Activated naive CD4-positive, alpha-beta T cell treated with anti-CD3 and anti-CD28 coated beads, Interleukin-2, amount 50 U/mL, for 16 hours (primary cell): ENCODE measurements around the gene ETS1.

Source experiments
- DNase-seq: peaks from one replicate; pipeline ENCODE4 v3.0.0-alpha.2; 2020

The ETS1 gene

DNA sequence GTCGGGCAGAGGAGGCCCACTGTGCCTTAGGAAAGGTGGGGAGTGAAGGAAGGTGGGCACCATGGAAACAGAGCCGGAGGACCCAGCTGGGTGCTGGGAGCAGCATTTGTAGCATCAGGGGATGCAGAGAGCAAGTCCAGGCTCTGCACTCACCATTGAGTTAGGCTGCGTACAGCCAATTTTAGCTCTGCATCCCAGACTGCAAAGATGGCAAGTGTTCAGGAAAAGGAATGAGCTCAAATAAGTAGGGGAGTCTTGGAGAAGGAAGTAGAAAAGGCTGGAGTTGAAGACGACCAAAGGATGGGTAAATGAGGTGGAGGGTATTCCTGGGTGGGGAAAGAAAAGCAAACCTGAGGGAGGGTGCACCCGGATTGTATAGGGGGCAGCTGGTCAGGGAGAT is 31.6 kb upstream of the ETS1 start:
- no peak for DNase-seq

DNA sequence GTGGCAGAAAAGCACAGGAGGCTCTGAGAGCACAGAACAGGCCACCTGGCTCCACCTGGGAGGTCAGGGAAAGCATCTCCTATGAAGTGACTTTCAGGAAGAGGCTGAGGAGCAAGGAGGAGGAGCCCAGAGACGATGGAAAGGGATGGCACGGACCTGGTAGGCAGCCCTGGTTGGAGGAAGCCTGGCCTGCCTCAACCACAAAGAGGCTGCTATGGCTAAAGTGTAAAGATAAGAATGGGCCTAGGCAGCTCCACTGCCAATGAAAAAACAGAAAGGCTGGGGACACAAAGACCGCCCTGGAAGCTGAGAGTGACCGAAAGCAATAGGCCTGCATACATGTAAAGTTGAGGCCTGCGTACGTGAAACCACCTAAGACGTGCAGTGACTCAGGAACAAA is 31.2 kb upstream of the ETS1 start:
- no peak for DNase-seq

DNA sequence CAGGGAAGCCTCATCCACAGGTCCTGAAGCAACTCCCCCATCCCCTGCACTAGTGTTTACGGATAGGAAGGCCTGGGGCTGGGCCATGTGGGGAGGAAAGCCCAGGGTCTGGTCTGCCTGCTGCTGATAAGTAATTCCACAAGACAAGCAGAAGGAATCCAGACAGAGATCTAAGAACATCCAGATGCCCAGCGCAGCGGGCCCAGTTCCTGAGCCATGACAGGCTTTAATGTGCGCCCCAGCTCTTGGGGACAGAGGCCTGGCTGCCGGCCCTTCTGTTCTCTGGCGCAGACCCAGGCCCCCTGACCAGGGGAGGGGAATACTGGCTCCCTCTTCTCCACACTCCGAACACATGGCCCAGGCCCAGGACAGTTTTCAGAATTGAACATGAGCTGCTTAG is 28.8 kb upstream of the ETS1 start:
- DNase-seq = no peak

DNA sequence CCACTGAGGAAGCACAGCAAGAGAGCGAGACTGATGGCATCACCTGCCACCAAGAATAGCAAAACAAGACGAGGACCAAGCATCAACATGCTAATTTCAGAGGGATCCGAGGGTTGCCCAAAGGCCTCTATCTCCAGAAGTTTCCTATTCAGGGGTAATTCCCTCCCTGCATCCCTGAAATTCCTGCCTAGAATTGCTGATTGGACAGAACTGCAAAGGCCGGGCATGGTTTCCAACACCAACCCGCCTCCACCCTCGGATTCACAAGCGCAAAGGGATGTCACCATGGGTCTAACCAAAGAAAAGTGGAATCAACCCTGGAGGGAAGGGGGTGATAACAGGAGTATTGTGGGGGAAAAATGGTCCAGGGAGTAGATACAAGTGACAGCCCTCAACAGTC is 28.3 kb upstream of the ETS1 start:
- DNase-seq = no peak

DNA sequence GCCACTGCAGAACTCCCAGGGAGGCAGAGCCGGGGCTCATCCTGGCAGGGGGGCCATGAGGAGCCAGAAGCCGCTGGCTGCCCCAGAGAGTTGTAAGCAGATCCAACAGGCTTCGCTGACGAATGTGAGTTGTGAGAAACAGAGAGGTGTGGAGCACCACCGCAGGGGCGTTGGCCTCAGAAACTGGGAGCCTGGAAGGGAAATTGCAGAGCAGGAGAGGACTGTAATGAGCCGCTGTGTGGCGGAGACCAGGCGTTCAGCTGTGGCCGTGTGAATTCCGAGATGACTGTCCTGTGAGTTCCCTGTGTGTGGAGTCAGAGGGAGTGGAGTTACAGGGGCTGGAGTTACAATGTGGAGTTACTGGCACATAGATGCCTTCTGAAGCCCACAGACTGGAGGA is 27.7 kb upstream of the ETS1 start:
- DNase-seq = no peak

DNA sequence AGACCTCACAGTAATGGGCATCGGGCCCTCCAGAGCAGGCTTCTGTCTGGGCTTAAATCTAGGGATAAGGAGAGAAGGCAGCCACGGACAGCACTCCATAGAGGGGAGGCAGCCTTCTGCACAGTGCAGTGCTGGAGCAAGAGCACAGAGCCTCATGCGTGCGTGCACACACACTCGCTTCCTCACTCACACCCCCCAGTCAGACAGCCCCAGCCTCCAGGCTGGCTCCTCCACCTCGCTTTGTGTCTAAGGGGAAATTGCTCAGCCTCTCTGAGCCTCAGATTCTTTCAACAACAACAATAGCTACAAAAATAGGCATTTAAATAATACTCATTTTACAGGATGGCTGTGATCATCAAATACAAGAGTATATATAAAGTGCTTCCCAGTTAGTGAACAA is 26.7 kb upstream of the ETS1 start:
- DNase-seq = no peak

DNA sequence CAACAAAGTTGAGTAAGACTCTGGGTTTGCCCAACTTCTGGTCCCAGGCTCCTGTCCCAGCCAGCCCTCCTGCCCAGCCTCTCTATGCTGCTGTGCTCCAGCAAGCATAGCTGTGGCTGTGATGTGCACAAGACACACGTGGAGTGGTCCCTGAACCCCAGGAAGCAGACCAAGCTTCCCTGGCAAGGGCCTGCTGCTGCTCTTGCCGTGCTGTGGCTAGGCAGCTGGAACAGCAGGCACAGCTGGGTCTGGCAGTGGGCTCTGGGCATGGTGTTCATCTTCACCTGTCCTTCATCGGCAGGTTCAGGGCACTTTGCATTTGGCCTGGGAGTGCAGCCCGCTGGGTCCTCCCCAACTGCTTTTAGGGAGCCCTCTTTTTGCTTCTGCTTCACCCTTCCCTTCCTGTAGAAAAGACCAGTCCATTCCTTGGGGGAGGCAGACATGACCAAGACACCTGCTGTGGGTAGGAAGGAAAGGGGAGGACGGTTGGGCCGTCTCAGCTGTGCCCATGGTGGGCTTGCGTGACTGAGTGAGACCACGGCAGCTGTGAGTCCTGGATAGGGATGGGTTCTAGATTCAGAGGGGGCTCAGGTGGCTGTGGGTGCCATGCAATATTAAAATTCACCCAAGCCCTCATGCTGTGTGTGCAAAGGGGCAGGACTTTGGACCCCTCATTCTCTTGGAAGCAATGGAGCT is 26.1 kb upstream of the ETS1 start:
- no peak for DNase-seq

DNA sequence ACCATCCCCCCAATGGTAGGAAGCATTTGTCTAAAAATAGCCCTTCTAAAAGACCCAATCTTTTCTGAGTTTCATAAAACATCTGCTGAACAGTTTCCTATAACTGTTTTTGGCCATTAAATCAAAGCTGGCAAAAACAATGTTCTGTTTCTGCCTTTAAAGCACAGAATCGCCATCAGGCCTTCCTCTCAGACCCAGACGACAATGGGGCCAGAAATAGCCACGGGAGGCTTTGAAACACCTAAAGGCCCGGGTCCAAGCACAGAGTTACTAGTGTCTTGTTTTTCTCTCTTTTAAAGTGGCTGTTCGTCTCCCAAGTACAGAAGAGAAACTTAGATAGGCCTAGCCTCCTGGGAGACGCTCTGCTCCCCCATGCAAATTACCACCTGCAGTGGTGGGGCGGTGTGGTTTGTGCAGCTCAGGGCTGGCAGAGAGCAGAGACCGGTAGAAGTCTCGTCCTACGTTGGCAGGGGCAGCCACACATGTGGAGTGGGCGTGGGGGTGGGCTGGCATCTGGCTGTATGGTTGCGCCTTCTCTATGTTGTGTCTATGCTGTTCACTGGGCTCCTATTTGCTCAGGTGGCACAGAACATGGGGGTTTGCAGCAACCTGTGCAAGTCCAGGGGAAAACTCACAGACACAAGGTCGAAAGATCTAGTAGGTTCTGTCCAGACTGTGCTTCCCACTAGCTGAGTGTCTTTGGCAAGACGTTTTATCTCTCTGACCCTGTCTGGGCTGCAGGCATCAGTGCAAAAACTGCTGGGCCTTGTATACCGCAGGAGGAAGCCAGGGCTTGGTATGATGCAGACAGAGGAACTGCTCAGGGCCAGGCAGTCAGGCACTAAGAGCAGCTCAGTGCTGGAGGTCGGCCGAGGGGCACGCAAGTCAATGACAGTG is 23.6 kb upstream of the ETS1 start:
- DNase-seq = peak; percentile 62

DNA sequence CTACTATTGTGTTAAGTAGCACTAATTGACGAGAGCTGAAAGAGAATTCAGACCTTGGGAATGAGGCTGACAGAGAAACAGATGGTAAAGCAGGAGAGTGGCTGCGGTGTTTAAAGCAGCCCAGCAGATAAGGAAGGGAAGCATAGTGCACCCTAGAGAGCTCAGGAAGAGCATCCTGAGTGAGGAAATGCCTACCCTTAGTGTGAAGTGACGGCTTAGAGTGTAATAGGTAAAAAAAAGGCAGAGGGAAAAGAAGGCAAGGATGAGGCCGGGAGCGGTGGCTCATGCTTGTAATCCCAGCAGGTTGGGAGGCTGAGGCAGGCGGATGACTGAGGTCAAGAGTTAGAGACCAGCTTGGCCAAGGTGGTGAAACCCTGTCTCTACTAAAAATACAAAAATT is 22.4 kb upstream of the ETS1 start:
- DNase-seq = no peak

DNA sequence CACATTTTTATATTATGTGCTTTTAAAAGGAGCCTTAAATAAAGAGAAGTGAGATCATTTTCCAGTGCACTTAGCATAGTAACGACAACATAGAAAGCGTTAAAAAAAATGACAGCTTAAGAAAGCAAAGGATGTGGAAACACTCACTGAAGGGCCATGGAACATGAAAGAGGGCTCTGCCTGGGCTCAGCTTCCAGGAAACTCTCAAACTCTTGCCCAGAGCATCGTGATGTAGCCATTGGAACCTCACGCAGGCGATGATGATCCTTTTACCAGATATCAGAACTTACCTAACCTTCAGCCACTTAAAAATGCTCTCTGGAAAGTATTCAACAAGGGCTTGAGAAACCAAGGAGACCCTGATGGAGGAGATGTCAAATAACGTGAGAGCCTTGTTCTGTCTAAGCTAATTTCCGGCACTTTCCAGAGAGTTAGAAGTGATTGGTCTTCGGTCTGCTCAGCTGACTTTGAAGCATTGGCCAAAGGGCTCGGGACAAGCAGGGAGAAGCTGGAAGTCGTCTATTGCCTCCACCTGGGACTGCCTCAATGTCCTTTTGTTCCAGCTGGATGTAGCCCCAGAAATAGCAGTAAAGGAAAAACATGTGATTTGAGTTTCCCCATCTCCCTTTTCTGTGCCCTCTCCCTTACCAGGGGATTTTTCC is 21.5 kb upstream of the ETS1 start:
- no peak for DNase-seq

DNA sequence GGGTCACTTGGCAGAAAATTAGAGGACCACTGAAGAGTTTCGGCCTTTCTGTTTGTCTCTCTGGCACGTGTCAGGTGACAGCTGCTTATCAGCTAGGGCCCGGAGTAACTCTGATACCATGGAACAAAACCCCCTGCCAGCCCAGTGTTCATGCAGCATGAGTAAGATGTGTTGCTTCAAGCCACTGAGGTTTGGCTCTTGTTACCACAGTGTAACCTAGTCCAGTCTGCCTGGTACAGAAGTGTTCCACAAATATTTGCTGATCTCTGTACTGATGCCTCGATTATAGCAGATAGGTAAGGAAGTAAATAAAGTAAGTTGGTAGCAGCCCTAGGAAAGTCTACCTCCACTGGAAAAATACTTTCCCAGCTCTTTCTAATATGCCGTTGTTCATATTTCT is 20.5 kb upstream of the ETS1 start:
- no peak for DNase-seq

DNA sequence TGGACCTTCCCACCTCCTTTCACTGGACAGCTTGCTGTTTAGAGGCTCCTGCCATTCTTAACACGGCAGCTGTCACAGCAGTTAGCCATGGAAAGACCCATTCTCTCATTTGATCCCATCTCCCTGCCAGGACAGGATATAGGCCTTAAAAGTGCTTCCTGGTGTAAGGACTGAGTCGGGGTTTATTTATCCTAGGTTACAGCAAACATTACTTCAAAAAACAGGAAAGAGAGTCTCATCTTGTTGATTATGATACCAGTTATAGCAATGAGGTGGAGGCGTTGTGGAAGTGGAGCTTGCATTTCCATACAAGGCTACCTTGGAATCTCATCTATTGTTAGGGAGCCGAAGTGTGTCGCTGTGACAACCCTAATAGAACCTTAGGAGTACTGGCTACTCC is 17.4 kb upstream of the ETS1 start:
- no peak for DNase-seq

DNA sequence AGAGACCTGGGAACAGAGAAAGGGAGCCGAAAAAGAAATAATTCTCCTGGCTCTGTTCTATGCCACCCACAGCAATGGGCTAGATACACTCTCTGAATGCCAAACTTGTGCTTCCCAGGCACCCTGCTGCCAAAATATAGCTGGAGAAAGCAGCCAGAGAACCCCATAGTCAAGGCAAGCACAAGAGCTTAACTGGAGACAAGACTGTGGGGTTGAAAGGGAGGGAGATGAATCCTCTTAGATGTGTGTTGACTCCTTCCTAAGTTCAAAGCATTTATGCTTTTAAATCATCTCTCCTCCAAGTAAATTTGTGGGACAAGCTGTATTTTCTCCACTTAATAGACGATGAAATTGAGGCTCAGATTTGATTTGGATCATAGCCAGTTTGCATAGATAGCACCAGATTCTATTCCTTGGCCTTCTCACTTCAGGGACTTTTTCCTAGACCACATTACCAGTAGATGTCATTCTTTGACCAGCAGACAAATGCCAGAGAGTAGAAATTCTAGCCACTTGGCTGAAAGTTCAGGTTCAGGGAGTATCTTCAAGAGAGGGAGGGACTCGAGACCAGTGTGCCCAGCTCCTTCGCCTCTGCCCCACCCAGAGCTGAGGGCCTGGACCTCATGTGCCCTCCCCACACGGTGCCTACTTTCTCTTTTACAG is 16.5 kb upstream of the ETS1 start:
- no peak for DNase-seq

DNA sequence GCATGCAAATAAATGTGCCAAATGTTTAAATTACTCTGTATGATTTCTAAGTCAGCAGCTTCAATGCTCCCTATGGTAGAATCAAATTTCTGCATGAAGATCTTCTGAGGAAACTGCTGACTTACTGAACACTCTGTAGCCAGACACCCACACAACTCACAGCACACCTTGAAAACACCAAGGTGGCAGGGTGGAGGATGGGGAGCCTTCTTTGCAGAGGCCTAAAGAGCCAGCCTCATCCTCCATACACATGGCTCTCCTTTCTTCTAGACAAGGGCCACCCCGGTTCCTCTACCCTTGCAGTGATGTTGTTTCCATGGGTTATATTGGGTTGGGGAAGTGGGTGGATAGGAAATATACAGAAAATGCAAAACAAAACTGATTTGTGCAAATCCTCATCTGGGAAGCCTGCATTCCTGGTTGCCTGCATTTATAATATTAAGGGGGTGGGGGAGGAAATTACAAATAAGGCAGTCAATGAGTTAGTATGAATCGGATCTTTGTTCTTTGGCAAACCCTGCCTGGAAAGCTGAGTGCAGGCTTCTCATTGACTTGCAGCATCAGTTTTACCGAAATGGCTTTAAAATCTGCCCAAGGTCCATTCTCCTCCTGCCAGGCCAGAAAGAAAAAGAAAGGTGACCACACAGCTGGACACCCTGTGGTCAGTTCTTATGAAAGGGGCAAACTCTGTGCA is 15.8 kb upstream of the ETS1 start:
- no peak for DNase-seq

DNA sequence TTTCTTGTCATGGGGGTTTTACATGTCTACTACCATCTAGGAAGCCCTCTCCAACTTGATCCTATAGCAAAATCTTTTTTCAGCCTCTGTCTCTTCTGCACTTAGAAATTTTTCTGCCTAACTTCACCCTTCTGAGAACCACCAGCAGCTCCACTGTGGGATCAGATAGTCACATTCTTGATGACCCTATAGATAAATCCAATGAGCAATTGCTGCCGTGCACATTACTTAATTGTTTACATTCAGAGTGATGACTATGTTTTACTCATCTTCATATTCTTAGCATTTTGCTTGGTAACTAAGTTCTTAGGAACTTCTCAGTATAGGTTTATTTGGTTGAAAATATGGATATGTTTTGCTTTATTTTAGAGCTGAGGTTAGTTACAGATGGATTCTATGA is 12.4 kb upstream of the ETS1 start:
- DNase-seq = no peak

DNA sequence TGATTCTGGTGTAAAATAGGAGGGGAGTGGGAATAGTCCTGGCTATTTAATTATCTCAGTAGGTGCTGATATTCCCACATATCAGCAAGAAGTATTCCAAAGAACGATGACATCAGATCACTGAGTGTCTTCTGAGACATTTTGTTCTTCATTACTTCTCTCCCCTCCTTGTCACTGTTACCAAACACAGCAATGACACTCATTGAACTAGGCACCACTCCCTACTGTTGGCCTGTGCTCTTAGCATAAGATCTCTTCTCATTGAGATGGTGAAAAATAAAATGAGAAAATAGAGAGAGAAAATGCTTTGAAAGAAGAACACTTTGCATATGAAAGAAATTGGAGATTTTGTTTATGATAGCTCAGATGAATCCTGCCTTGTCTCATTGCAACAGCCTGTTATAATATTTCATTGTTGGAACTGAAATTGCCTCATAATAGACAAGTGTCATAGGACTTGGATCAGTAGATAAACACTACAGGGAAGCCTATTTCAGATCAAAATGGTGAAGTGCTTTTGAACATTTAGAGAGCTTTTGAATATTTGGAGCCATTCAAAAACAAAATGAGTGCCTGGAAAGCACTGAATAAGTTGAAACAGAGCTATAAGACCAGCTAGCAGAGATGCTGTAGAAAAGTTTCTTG is 11.3 kb upstream of the ETS1 start:
- no peak for DNase-seq

DNA sequence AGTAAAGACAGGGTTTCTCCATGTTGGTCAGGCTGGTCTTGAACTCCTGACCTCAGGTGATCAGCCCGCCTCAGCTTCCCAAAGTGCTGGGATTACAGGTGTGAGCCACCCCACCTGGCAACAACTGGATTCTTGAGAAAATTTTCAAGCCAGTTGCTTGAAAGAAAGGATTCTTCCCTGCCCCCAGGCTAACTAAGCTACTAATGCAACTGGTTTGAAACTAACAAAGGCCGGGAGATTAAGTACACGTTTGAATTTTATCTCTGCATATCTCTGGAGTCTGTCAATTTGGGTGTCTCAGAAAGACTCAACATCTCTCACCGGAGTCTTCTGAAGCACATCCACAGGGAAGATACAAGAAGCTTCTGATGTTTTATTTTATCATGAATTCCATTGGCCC is 10.7 kb upstream of the ETS1 start:
- DNase-seq = no peak

DNA sequence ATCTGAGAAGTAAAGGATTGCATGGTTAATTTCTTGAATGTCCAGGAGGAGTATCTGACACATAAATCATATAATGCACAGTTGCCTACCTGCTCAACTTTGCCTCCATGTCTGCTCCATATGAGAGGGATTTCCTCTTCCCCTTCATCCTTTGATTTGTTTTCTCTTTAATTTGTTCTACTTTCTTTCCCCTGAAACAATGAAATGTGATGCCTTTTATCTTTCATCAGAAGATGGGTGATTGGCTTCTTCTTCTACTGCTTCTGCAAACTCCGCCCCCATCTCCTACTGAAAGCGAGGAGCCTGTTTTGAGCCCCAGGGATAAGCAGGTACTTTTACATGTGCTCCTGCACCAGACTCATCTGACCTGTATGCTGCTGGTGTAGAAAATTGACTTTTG is 9.9 kb upstream of the ETS1 start:
- DNase-seq = no peak

DNA sequence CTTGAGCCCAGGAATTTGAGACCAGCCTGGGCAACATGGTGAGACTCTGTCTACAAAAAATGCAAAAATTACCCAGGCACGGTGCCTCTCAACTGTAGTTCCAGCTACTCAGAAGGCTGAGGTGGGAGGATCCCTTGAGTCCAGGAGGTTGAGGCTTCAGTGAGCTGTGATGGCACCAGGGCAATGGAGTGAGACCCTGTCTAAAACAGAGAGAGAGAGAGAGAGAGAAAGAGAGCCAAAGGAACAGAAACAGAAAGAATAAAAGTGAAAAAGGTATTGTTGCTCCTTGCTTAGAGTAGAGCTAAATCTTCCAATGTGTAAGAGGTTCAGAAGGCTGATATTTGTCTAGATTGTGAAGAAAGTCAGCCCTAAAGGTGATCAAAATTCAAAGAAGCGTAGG is 8.9 kb upstream of the ETS1 start:
- no peak for DNase-seq

DNA sequence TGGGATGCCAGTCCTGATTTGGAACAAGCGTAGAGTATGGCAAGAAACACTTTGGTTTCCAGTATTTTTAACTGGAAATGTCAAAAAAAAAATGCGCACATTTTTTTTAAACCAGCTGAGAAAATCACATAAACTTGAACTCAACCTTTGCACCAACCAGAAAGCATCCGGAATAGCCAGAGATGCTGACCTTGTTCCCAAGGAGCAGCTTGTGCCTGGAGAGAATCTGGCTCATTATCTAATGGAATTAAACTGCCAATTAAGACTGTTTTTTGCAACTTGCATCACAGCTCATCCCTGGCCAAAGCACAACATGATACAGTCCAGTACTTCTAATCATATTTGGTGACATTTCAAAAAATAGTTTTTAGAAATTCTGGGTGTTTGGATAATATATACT is 8.4 kb upstream of the ETS1 start:
- DNase-seq = no peak

DNA sequence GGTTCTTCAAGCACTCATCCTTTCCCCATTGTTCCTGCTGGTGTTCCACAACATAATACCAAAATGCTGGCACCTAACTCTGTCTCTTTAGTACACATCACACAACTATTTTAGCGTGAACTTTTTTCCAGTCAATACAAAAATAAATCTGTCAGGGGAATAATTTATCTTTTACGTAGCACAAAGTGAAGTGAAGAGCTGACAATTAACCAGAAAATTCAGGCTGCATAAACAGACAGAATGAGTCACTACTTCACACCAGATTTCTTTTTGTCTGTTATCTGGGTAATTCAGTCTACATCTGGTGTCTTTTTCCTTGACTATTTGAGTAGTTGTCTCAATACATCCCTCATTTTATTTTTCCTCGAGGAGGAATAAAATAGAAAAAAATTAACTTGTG is 7.9 kb upstream of the ETS1 start:
- no peak for DNase-seq

DNA sequence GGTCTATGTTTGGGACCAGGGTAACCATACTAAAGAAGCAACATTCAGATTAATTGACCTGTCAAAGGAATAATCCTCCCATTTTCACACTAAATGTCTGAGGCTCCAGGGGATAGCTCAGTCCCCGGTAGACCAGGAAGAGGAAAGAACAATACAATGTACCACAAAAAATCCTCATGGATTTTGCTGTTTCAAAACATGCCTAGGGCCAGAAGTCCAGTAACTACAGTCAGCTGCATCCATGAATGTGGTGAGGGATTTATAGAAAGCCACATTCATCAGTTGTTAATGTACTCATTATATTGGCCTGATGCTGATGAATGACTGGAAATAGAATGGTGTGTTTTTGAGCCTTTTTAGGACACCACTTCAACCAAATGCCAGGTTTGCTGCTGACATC is 6.9 kb upstream of the ETS1 start:
- DNase-seq = no peak
